Heart left ventricle (tissue), 16 donors: Measurements from ENCODE around the gene BUB1B. TPM values are rescaled to one million over a fixed set of nuclear protein-coding genes. Genes with fewer than 3 reads are reported as not detected.

ENCODE experiments used
- ATAC-seq, 4 donors: fragments of 200-7000 bp; cut with Tn5 transposase; one replicate each; pipeline ENCODE4 v1.9.1; 2020 to 2022; ENCODE audit warnings: moderate library complexity in 4 of 4, mild to moderate bottlenecking in 3 of 4, moderate number of reproducible peaks in 1 of 4
- DNase-seq, 5 donors: peaks; one replicate each; pipeline ENCODE4 v3.0.0-alpha.2; 2020
- H3K27ac ChIP-seq, 12 donors: fragments of 200-600 bp; sonication (generic) in 4 of 12; one replicate each; pipeline versions ENCODE4 v1.5.0 to v1.8.0; 2016 to 2022; ENCODE audit warnings: mild to moderate bottlenecking in 2 of 12
- H3K27me3 ChIP-seq, 9 donors: fragments of 200-600 bp; sonication (generic) in 2 of 9; one replicate each; pipeline versions ENCODE4 v1.5.1 to v1.8.0; 2016 to 2022; ENCODE audit warnings: mild to moderate bottlenecking in 3 of 9
- H3K36me3 ChIP-seq, 9 donors: fragments of 200-600 bp; sonication (generic) in 2 of 9; one replicate each; pipeline versions ENCODE4 v1.5.0 to v1.8.0; 2018 to 2022; ENCODE audit warnings: mild to moderate bottlenecking in 2 of 9
- H3K4me1 ChIP-seq, 12 donors: fragments of 200-600 bp; sonication (generic) in 4 of 12; one replicate each; pipeline versions ENCODE4 v1.5.0 to v1.8.0; 2016 to 2022; ENCODE audit warnings: mild to moderate bottlenecking in 3 of 12
- H3K4me3 ChIP-seq, 12 donors: fragments of 200-600 bp; sonication (generic) in 4 of 12; one replicate each; pipeline versions ENCODE4 v1.5.0 to v1.8.0; 2017 to 2022; ENCODE audit warnings: mild to moderate bottlenecking in 9 of 12, moderate library complexity in 4 of 12
- H3K9me3 ChIP-seq, 12 donors: fragments of 200-600 bp; sonication (generic) in 4 of 12; one replicate each; pipeline versions ENCODE4 v1.5.0 to v1.8.0; 2016 to 2022; ENCODE audit warnings: mild to moderate bottlenecking in 1 of 12
- POLR2A ChIP-seq, 2 donors: fragments of 450-650 bp; IDR thresholded peaks; one replicate each; pipeline ENCODE4 v1.6.1; 2017; ENCODE audit warnings: antibody characterized with exemption in 2 of 2, mild to moderate bottlenecking in 2 of 2, moderate library complexity in 2 of 2
- WGBS, 4 donors: extraction: QIAGEN DNeasy Blood & Tissue Kit in 2 of 4; methylation state at CpG; one replicate each; pipeline versions ENCODE4 v1.1.5 to v1.1.7; 2013 to 2018; 5-methylcytosine and 5-hydroxymethylcytosine counted together
- intact Hi-C, 10 donors: fragments of 100-400 bp; cut with DNase I; formaldehyde crosslinking; loops; one replicate each; pipeline versions ENCODE4 v1.11.1 to v1.14.2; 2022
- polyA plus RNA-seq, 2 donors: library from polyadenylated mRNA; stranded (reverse); fragments of 200-250 nt; gene quantifications; one replicate each; pipeline ENCODE4 v1.2.3, GENCODE V29; 2013
- total RNA-seq, 9 donors: library from RNA; depleted of rRNA in 2 of 9; stranded (reverse); fragments of >200 nt in 2 of 9; fragmentation: NEBNext Ultra II Directional in 3 of 9; extraction: Animal tissue kit (Norgen Biotek cat#: 25700) in 3 of 9; gene quantifications; one replicate each; pipeline versions ENCODE4 v1.1.0 to v1.2.4, GENCODE V29; 2016 to 2023
- TF ChIP-seq, protein P1 (sequence below), 12 donors: fragments of 200-600 bp; sonication (generic) in 4 of 12; IDR thresholded peaks; one replicate each; pipeline versions ENCODE4 v1.5.0 to v1.8.0; 2018 to 2022; ENCODE audit warnings: antibody characterized with exemption in 12 of 12, mild to moderate bottlenecking in 5 of 12
- donor health status: ischemic (EF 13 %, LVEDD 7.1; RV severe dilation, severe dysfunction).
- donor health status: healthy with polysubstance abuse.
- donor health status: DM: no; HTN: yes; CAD: no.
- donor health status: DM: no; HTN: no; CAD: no.
- donor health status: ischemic (EF 25% LVEDD 6.9; RV normal size, moderate dysfunction).
- donor health status: ischemic (EF 25% LVEDD 5.7; RV mildly dilated, moderate dysfunction).
- donor health status: healthy.
- donor health status: DM: yes; HTN: yes; CAD: no.
- donor health status: ischemic (EF 35%, LVEDD 5.7; RV mildly dilated, moderate dysfunction).
- donor health status: nonischemic (EF 11% LVEDD 7.7; RV severe dilation, severe dysfunction).
- donor health status: DM: yes; HTN: yes; CAD: no.
- donor health status: PGD.
- donor health status: ischemic (EF 29% LVEDD 5.4; RV normal size, mild dysfunction).
- donor health status: nonischemic (EF 23%, LVEDD 6.1; RV moderate dilation, normal function).

BUB1B gene
- total and polyA plus RNA-seq, 11 donors, result 0.11 to 6.4 (median 0.76) TPM; not detected in 1

DNA sequence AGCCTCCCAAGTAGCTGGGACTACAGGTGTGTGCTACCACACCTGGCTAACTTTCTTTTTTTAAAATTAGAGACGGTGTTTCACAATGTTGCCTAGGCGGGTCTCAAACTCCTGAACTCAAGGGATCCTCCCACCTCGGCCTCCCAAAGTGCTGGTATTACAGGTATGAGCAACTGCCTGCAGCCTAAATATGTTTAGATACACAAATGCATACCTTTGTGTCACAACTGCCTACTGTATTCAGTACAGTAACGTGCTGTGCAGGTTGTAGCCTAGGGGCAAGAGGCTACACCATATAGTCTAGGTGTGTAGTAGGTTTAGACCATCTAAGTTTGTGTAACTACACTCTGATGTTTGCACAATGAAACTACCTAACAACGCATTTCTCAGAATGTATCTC lies 68.4 kb downstream of the BUB1B start:
- intact Hi-C loops, result loop anchor here in 2 of 10 donors (5.0 to 10.0 kb wide), 2 partner anchors 33 to 195 kb away; no protein-coding TSS in a partner anchor
- DNase-seq, result no peak
- H3K27ac ChIP-seq, result no peak overlapping the region
- no peak for ATAC-seq
- WGBS, 4 donors, result 98 to 99% (median 99%) methylated on average over 5 of the region's 5 CpGs
- H3K9me3 ChIP-seq, result no peaks in the 10 kb centered on the region
- peaks cover 0 to 14% (median 0%) of the 10 kb centered on the region in 12 donors for H3K4me1 ChIP-seq
- H3K27me3 ChIP-seq, result no peaks in the 10 kb centered on the region
- H3K36me3 ChIP-seq, result no peaks in the 10 kb centered on the region
- no peak overlapping the region for H3K4me3 ChIP-seq
- TF ChIP-seq POLR2A (IDR thresholded peaks at IDR 0.05), result no peak
- TF ChIP-seq, protein P1, sequence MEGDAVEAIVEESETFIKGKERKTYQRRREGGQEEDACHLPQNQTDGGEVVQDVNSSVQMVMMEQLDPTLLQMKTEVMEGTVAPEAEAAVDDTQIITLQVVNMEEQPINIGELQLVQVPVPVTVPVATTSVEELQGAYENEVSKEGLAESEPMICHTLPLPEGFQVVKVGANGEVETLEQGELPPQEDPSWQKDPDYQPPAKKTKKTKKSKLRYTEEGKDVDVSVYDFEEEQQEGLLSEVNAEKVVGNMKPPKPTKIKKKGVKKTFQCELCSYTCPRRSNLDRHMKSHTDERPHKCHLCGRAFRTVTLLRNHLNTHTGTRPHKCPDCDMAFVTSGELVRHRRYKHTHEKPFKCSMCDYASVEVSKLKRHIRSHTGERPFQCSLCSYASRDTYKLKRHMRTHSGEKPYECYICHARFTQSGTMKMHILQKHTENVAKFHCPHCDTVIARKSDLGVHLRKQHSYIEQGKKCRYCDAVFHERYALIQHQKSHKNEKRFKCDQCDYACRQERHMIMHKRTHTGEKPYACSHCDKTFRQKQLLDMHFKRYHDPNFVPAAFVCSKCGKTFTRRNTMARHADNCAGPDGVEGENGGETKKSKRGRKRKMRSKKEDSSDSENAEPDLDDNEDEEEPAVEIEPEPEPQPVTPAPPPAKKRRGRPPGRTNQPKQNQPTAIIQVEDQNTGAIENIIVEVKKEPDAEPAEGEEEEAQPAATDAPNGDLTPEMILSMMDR (IDR thresholded peaks at IDR 0.05), result no peak

DNA sequence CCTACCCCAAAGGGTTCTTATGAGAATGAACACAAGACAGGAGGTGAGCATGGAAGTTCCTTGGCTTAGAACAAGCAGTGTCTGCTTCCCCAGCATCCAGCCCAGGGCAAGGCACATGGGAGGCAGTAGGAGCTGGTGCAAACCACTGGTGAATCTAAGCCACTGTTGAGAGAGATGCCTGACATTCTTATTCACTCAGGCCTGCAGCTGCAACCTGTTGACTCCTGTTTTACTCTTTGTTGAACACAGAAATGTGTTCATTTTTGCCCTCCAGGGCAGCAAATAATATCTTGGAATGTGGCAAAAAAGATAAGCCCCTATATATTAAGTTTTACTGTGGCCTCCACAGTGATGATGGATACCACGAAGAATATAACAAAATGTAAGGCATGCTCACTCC lies 69.1 kb downstream of the BUB1B start:
- intact Hi-C loops, result loop anchor here in 3 of 10 donors (5.0 to 10.0 kb wide), 3 partner anchors 32 to 195 kb away; no protein-coding TSS in a partner anchor
- DNase-seq, result no peak
- no peak overlapping the region for H3K4me3 ChIP-seq
- TF ChIP-seq POLR2A (IDR thresholded peaks at IDR 0.05), result no peak
- TF ChIP-seq, protein P1 (IDR thresholded peaks at IDR 0.05), result no peak
- 93 to 100% (median 95%) methylated on average over 1 of the region's 1 CpG for WGBS, 4 donors
- no peak overlapping the region for H3K27ac ChIP-seq
- H3K36me3 ChIP-seq, result no peaks in the 10 kb centered on the region
- H3K9me3 ChIP-seq, result no peaks in the 10 kb centered on the region
- H3K4me1 ChIP-seq, result peaks cover 0 to 20% (median 0%) of the 10 kb centered on the region in 12 donors
- ATAC-seq, result no peak
- no peaks in the 10 kb centered on the region for H3K27me3 ChIP-seq

DNA sequence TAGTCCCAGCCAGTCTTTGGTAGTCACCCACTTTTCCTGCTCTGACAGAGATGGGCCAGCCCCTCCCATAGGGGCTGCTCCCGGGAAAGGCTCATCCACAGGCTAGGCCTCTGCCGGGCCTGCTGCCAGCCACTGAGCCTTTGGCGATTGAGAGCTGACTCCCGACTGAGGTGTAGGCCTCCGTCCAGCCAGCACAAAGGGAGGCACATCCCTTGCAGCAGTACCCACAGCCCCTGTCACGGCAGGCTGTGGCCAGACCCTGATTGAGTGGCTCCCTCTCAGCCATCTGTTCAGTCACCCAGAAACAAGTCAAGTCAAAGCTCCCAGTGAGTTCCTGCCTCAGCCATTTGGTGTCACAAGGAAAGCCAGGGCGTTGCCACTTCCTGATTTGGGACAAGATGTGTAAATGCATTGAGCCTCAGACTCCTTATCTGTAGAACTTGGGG lies 71.8 kb downstream of the BUB1B start:
- TF ChIP-seq POLR2A (IDR thresholded peaks at IDR 0.05), result no peak
- TF ChIP-seq, protein P1 (IDR thresholded peaks at IDR 0.05), result no peak
- DNase-seq, result peak in 1 of 5 donors; percentile 53
- Histone ChIP-seq H3K9me3 (no peaks in the 10 kb centered on the region), H3K27ac (no peak overlapping the region), H3K36me3 (no peaks in the 10 kb centered on the region), H3K27me3 (no peaks in the 10 kb centered on the region), H3K4me3 (no peak overlapping the region), H3K4me1 (peaks cover 0 to 29% (median 0%) of the 10 kb centered on the region in 12 donors)
- intact Hi-C loops, result loop anchor here in 1 of 10 donors (10.0 kb wide), 1 partner anchor 82 kb away; no protein-coding TSS in a partner anchor
- 35 to 45% (median 44%) methylated on average over 2 to 7 of the region's 7 CpGs for WGBS, 4 donors
- ATAC-seq, result peak in 1 of 4 donors; percentile 31

DNA sequence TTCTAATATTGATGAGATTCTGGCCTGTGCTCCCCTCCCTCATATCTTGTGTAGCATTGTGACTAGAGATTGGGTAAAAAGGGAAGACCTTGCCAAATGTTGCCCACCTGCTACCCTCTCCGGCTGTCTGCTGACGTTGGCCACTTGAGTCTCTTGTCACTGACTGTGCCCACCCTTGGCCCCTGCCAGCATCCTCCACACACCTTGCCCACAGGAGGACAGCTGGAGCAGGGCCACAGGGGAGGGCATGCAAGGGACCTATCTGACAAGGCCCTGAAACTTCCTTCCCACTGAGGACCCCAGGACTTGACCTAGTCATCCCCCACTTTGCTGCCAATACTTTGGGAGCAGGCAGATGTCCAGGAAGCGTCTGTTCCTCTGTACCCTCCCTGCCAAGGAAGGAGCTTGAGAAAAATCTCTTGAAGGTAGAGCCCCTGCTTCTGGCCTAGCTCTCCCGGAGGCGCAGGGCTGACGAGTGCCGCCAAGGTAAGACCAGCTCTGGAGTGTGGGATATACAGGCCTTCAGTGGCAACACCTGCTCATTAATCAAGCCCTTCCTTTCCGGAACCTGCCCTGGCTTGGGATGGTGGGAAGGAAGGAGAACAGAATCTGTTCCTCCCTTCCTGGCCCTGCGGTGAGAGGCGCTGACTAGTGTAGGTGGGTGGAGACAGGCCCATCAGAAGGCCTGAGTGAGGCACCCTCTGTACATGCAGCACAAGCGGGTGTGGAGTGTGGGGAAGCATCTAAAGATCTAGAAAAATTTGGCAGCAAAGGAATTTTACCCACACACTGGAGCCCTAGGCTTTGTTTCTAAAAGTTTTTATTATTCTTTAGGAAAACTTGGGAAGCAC lies 73.1 kb downstream of the BUB1B start:
- intact Hi-C loops, result loop anchor here in 1 of 10 donors (10.0 kb wide), 1 partner anchor 81 kb away; no protein-coding TSS in a partner anchor
- no peak for DNase-seq

More for the DNA sequence above, 73.1 kb downstream of the BUB1B start:
- Histone ChIP-seq H3K9me3 (no peaks in the 10 kb centered on the region), H3K4me3 (no peak overlapping the region), H3K27me3 (peaks cover 0 to 8% (median 0%) of the 10 kb centered on the region in 9 donors), H3K4me1 (peaks cover 0 to 33% (median 0%) of the 10 kb centered on the region in 12 donors), H3K36me3 (no peaks in the 10 kb centered on the region), H3K27ac (peak overlapping the region in 1 of 12 donors; percentile 65)
- 90 to 100% (median 91%) methylated on average over 4 to 11 of the region's 11 CpGs for WGBS, 4 donors
- no peak for ATAC-seq
- TF ChIP-seq, protein P1 (IDR thresholded peaks at IDR 0.05), result no peak
- TF ChIP-seq POLR2A (IDR thresholded peaks at IDR 0.05), result no peak
